ENCODE data around the gene CAMK2D. TPM values are rescaled to one million over a fixed set of nuclear protein-coding genes. Genes with fewer than 3 reads are reported as not detected.

The CAMK2D gene
- total RNA-seq, 1 experiment from 2014 or later, result 35.8 TPM

GRCh38 chr4:113587640-113588275 is 173.8 kb downstream of the CAMK2D start:
- POLR2A ChIA-PET (ENCODE audit: low non-redundant PET), result no interaction called here
- DNase-seq (ENCODE audit: low spot score), result peak; percentile 43
- intact Hi-C loops (cut with micrococcal nuclease; ENCODE audit: unreplicated experiment), result no loop called here
- peak overlapping the region; percentile 22 for H3K27ac ChIP-seq (ENCODE audit: low read depth, low read length, poor library complexity, severe bottlenecking)
- H3K27me3 ChIP-seq (replicated peaks; ENCODE audit: insufficient read depth, low read depth, low read length, poor library complexity), result no peaks in the 10 kb centered on the region
- H3K4me3 ChIP-seq (ENCODE audit: low read depth, low read length, poor library complexity, severe bottlenecking), result no peak overlapping the region
- no peak for TF ChIP-seq EZH2 (IDR thresholded peaks at IDR 0.05; ENCODE audit: borderline replicate concordance, low read depth, low read length, poor library complexity, severe bottlenecking)
- no peak for TF ChIP-seq CTCF (conservative IDR thresholded peaks at IDR 0.05; ENCODE audit: low read depth, low read length)
- CTCF ChIA-PET, result no interaction called here
- no peaks in the 10 kb centered on the region for H3K9me3 ChIP-seq (ENCODE audit: low read depth, low read length, poor library complexity, severe bottlenecking)
- no TSS peak for BruUV-seq (replicated peaks)
- peaks cover 41% of the 10 kb centered on the region for H3K4me1 ChIP-seq (ENCODE audit: insufficient read depth, low read length, poor library complexity, severe bottlenecking)
- H3K36me3 ChIP-seq (ENCODE audit: insufficient read depth, low read length, poor library complexity, severe bottlenecking), result no peaks in the 10 kb centered on the region

GRCh38 chr4:113587156-113587555 is 174.4 kb downstream of the CAMK2D start:
- POLR2A ChIA-PET (ENCODE audit: low non-redundant PET), result no interaction called here
- no peak for TF ChIP-seq CTCF (conservative IDR thresholded peaks at IDR 0.05; ENCODE audit: low read depth, low read length)
- no peak for TF ChIP-seq EZH2 (IDR thresholded peaks at IDR 0.05; ENCODE audit: borderline replicate concordance, low read depth, low read length, poor library complexity, severe bottlenecking)
- CTCF ChIA-PET, result no interaction called here
- Histone ChIP-seq H3K36me3 (ENCODE audit: insufficient read depth, low read length, poor library complexity, severe bottlenecking) (no peaks in the 10 kb centered on the region), H3K27ac (ENCODE audit: low read depth, low read length, poor library complexity, severe bottlenecking) (peak overlapping the region; percentile 22), H3K9me3 (ENCODE audit: low read depth, low read length, poor library complexity, severe bottlenecking) (no peaks in the 10 kb centered on the region), H3K4me1 (ENCODE audit: insufficient read depth, low read length, poor library complexity, severe bottlenecking) (peaks cover 36% of the 10 kb centered on the region), H3K27me3 (replicated peaks; ENCODE audit: insufficient read depth, low read depth, low read length, poor library complexity) (no peaks in the 10 kb centered on the region), H3K4me3 (ENCODE audit: low read depth, low read length, poor library complexity, severe bottlenecking) (no peak overlapping the region)
- intact Hi-C loops (cut with micrococcal nuclease; ENCODE audit: unreplicated experiment), result no loop called here
- DNase-seq (ENCODE audit: low spot score), result no peak
- BruUV-seq (replicated peaks), result no TSS peak

- no peak overlapping the region for H3K4me3 ChIP-seq (ENCODE audit: low read depth, low read length, poor library complexity, severe bottlenecking)
- no peaks in the 10 kb centered on the region for H3K9me3 ChIP-seq (ENCODE audit: low read depth, low read length, poor library complexity, severe bottlenecking)
- ChIA-PET CTCF (no interaction called here), POLR2A (ENCODE audit: low non-redundant PET) (no interaction called here)
- TF ChIP-seq CTCF (conservative IDR thresholded peaks at IDR 0.05; ENCODE audit: low read depth, low read length), result no peak
- no TSS peak for BruUV-seq (replicated peaks)
- H3K4me1 ChIP-seq (ENCODE audit: insufficient read depth, low read length, poor library complexity, severe bottlenecking), result peaks cover 29% of the 10 kb centered on the region
- no peaks in the 10 kb centered on the region for H3K36me3 ChIP-seq (ENCODE audit: insufficient read depth, low read length, poor library complexity, severe bottlenecking)
- H3K27ac ChIP-seq (ENCODE audit: low read depth, low read length, poor library complexity, severe bottlenecking), result no peak overlapping the region
- DNase-seq (ENCODE audit: low spot score), result no peak
- H3K27me3 ChIP-seq (replicated peaks; ENCODE audit: insufficient read depth, low read depth, low read length, poor library complexity), result no peaks in the 10 kb centered on the region
- intact Hi-C loops (cut with micrococcal nuclease; ENCODE audit: unreplicated experiment), result no loop called here
Measured at GRCh38 chr4:113586072-113586471, 175.5 kb downstream of the CAMK2D start.
